ENCODE results near the gene PRKCZ.

PRKCZ gene

GRCh38 chr1:2214541-2215241 lies 164.5 kb downstream of the PRKCZ start:
- DNase-seq, result no peak

GRCh38 chr1:2215329-2215728 lies 165.1 kb downstream of the PRKCZ start:
- no peak for DNase-seq

GRCh38 chr1:2215909-2216766 lies 165.9 kb downstream of the PRKCZ start:
- no peak for DNase-seq

DNA sequence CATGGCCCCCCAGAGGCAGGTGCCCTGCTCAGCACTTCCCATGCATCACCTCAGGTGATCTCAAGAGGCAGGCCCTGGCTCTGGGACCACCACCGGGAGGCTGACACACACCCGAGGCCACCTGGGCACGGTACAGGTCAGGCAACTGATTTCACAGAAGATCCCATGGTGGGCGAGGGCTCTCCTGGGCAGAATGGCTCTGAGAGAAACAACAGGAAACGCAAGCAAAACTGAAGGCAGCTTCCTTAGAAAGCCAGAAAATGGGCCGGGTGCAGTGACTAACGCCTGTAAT lies 166.5 kb downstream of the PRKCZ start:
- no peak for DNase-seq

- no peak for DNase-seq
Measured at GRCh38 chr1:2221271-2221670, 171.1 kb downstream of the PRKCZ start.

- DNase-seq, result no peak
Measured at GRCh38 chr1:2224170-2224584, 174.0 kb downstream of the PRKCZ start.

DNA sequence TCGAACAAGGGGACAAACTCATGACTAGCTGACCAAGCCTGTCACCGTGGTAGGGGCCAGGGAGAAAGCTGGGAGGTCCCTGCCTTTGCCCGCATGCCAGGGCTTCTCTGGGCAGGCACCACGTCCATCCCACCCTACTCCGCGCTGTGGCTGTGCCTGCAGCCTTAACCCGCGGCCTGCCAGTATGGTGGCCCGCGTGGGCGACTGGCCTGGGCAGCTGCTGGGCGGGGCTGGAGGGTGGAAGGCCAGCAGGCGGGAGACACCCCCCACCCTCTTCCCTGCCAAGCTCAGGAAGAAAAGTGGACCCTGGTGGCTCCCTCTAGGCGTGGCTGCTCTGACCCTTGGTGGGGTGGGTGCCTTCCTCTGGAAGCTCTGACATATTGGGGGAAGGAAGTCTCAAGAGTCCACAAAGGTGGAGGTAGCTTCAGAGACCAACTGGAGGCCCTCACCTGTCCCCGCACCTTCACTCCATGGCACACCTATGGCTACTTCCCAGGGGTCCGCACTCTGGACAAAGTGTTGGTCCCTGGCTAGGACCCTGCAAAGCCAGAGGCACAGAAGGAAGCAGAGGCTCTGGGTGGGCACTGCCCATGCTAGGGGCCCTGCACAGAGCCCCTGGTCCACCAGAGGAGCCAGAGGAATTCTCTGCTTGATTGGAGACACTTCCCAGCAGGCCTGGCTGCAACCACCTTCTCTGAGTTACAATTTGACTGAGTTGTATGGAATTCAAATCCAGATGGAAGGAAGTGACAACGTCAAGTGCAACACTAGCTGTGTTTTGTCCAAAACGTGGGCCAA lies 174.6 kb downstream of the PRKCZ start:
- DNase-seq, result no peak

DNA sequence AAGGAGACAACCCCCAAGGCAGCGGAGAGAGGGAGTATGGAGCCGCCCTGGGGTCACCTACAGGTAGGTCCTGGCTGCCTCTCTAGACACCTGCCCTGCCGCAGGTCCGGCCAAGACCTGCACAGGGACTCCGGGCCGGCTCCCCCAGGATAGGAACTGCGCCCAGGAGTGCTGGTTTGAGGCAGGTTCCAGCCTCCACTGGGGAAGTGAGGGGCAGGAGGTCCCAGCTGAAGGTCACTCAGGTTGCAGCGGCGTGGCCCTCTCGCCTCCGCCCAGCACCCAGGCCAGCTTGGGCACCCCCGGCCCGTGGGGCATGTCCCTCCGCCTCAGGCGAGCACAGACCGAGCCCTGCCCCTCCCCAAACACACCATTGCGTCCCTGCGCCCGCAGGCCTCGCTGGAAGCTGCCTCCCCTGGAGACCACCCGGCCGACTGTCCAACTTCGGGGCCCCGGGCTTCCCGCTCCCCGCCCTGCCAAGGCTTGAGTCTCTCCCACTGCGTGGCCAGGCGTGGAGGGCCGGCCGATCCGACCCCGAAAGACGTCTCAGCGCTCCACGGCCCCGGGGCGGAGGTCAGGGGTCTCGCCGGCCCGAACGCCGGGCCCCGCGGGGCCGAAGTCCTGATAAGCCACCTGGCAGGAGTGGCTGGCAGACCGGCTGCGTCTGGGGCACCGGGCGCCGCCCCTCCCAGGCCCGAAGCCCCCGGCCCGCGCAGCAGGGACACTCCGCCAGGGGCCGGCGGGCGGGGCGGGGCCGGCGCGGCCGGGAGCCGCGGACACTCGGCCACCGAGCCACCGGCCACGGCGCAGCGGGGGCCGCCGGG lies 176.5 kb downstream of the PRKCZ start:
- no peak for DNase-seq

DNA sequence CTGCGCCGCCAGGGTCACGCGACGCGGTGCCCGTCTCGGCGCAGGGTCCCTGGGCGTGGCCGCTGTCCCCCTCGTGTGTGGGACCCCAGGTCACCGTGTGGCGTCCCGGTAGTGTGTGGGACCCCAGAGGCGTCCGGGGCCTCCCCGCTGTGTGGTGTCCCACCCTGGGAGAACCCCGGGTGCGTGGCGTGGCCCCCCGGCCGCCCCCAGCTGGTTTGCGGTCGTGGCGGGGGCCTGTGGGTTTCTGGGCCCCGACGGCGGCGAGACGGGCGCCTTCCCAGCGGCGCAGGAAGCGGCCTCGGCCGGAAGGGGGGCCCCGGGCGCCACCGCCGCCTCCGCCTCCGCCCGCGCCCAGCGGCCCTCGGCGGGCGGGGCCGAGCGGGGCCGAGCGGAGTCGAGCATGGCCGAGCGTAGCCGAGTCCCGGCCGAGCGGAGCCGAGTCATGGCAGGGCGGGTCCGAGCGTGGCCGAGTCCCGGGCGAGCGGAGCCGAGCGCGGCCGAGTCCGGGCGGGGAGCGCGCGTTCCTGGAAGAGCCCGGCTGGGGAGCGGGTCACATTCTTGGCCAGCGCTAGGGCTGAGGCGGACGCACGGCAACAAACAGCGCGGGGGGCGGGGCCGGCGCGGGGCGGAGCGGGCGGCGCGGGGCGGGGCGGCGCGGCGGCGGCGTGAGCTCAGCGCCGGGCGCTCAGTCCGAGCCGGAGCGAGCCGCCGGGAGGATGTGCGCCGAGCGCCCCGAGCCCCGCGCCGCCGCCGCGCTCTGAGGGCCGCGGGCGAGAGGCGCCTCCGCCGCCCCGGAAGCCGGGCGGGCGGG lies 177.3 kb downstream of the PRKCZ start:
- DNase-seq, result peak; percentile 97

GRCh38 chr1:2228157-2228594 lies 178.0 kb downstream of the PRKCZ start, which contains the start of gene SKI:
Gene SKI, plus strand, starts transcription at chr1:2228319. Its CDS starts 448 bp downstream, at chr1:2228767.
- no peak for DNase-seq

DNA sequence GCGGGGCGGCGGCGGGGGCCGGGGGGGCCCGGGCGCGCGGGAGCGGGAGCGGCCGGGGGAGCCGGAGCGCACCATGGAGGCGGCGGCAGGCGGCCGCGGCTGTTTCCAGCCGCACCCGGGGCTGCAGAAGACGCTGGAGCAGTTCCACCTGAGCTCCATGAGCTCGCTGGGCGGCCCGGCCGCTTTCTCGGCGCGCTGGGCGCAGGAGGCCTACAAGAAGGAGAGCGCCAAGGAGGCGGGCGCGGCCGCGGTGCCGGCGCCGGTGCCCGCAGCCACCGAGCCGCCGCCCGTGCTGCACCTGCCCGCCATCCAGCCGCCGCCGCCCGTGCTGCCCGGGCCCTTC lies 178.5 kb downstream of the PRKCZ start:
- peak; percentile 49 for DNase-seq

- DNase-seq, result peak; percentile 77
Measured at GRCh38 chr1:2229037-2229864, 179.0 kb downstream of the PRKCZ start.

DNA sequence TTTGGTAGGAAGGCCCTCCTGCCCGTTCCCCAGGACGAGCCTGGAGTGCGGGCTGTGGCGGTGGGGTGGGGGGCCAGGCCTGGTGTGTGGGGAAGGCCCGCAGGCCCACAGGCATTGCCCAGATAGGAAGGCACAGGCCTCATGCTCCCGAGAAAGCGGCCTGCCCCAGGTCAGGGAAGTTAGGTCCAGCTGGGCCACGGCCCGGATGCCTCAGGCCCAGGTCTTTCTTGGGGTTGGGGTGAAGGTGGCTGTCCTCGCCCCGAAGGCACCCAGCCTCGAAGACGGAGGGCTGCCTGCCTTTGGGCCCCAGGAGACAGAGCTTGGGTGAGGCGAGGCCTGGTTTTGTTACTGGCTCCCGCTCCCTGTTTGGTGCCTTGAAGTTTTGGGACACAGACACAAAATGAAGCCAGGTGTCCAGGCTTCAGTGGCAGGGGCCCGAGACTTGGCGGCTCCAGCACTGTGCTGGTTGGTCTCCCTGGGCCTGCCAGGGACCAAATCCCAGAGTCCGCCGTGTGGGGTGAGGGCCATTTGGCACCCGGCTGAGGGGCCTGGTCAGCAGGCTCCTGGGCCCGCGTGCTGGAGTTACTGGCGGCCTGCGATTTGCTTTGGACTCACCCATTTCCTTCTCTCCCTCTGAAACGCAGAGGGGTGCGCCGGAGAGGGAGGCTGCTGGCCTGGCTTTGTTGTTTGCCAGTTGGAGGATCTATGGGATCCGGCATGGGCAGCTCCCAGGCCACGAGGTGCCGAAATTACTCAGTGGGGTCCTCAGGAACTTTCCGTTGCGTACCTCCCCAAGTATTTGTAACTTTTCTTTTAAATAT lies 179.9 kb downstream of the PRKCZ start:
- DNase-seq, result no peak

DNA sequence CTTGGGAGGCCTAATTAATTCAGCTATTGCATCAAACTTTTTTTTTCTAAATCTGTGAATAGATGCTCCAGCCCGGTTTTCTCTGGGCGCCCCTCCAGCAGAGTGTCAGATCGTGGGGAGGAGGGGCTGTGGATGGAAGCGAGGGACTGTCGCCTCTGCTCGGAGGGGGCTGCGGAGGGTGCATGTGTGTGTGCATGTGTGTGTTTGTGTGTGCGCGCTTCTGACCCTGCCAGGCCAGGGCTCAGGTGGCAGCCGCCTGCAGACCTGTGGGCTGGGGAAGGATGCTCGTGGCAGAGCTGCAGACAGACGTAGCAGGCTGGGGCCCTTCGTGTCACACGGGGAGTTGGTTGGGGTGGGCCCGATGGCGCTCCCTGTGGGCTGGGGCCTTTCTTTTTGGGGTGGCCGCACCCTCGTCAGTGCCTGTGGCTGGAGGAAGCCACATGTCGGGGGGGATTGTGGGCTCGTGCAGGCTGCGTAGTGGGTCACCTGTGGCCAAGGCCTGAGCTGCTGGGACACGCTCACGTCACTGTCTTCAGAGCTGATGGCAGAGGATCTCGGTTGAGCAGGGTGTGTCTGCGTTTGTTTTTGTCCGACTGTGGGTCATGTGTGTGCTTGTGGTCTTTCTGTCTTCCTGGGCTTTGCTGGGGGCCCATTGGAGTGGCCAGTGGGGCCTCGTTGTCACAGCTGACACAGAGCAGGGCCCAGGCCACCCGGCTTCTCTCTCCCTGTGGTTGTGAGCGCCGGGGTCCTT lies 180.7 kb downstream of the PRKCZ start:
- DNase-seq, result peak; percentile 35

DNA sequence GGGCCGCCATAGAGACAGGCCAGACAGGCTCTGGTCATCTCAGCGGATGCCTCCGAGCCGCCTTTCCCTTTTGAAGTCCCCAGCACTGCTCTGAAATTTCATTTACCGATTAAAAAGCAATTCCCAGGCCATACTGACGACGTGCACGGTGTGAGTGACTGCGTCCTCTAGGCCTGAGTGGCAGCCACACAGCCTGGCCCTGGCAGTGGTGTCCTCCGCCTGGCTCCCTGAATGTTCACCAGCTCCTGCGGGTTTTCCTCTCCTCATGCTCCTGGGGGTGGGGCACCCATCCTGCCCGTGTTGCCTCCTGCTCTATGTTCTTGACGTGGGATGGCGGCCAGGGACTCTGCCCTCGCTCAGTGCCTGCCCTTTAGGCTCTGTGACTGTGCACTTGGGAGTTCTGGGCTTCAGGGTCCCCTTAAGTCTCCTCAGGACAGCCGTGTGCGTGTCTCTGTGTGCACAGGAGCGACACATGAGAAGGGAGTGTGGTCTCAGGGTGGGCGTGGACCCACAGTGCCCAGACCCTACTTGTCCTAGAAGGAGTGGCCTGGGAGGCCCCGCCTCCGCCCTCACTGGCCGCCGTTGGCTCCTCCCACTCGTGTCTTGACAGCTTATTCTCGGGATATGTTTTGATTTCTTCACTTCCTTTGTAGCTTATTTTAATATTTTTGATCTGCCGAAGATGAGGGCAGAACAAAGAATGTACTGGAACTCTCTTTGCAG lies 181.5 kb downstream of the PRKCZ start:
- DNase-seq, result peak; percentile 72

DNA sequence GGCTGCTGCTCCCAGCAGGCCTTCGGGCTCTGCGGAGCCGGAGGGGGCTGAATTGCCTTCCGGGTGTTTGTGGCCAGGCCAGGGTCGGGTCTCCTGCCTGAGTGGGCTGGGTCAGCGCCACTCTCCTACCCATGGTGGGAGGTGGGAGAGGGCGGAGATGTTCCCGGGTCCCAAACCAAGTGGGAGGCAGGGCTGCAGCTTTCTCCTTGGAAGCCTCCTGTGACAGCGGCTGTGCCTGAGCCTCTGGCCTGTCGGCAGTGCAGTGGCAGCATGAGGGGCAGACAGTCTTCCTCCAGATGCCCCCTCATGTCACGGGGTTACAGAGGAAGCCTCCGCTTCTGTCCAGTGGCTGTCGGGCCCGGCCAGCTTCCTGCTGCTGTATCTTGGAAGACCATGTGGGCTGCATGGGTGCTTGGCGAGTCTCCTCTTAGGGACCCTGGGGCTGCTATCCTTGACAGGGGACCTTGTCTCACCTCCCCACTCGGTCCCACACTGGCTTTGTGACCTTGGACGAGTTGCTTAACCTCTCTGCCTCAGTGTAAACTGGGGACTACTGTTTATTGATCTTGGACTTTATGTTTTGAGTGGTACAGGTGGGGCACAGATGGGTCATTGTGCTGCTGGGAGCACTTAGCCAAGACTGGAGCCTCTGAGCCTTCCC lies 182.2 kb downstream of the PRKCZ start:
- no peak for DNase-seq

GRCh38 chr1:2232916-2233438 lies 182.8 kb downstream of the PRKCZ start:
- no peak for DNase-seq

GRCh38 chr1:2233468-2233867 lies 183.3 kb downstream of the PRKCZ start:
- DNase-seq, result no peak

All from NCI-H82 (cell line).